Measurements from ENCODE around the gene SLC25A6. TPM values are rescaled to one million over a fixed set of nuclear protein-coding genes. Genes with fewer than 3 reads are reported as not detected.
"Not testable (repeated sequence)": the region's sequence is repeated elsewhere in the genome, so short reads cannot be mapped to it uniquely, and the experiment has no call there.

SLC25A6 gene
- total and polyA plus RNA-seq, 7 experiments from 2014 or later, result 238 to 597 (median 336) TPM

- H3K9me3 Mint-ChIP-seq; H3K4me3 ChIP-seq (ENCODE audit: low read length); POLR2A ChIA-PET; H3K27me3 ChIP-seq (ENCODE audit: control insufficient read depth in 2 of 2, insufficient read depth in 2 of 2, low read length in 2 of 2); H3K4me3 Mint-ChIP-seq; H3K27ac ChIP-seq (ENCODE audit: low read depth, low read length); DNase-seq; H3K4me1 ChIP-seq (ENCODE audit: control insufficient read depth in 2 of 2, insufficient read depth in 2 of 2, low read length in 2 of 2); H3K4me1 Mint-ChIP-seq; ATAC-seq; H3K27me3 Mint-ChIP-seq; H3K36me3 Mint-ChIP-seq; intact Hi-C loops (cut with micrococcal nuclease); H3K27ac Mint-ChIP-seq; H3K9me3 ChIP-seq (ENCODE audit: control insufficient read depth in 2 of 3, low read length in 3 of 3); CTCF ChIA-PET: not testable (repeated sequence)
- H3K36me3 ChIP-seq (ENCODE audit: control insufficient read depth in 2 of 3, insufficient read depth in 3 of 3, low read length in 3 of 3), result peaks cover 13 to 70% (median 34%) of the 10 kb centered on the region in 3 experiments
Measured at GRCh38 chrX:1403867-1404266, 12.0 kb upstream of the SLC25A6 start.

GRCh38 chrX:1403228-1403627, 11.3 kb upstream of the SLC25A6 start:
- no peak for DNase-seq
- no peaks in the 10 kb centered on the region for H3K9me3 ChIP-seq (ENCODE audit: control insufficient read depth in 2 of 3, low read length in 3 of 3)

GRCh38 chrX:1401611-1402430, 9.9 kb upstream of the SLC25A6 start:
- no peaks in the 10 kb centered on the region for H3K4me1 Mint-ChIP-seq

More at GRCh38 chrX:1403228-1403627, 11.3 kb upstream of the SLC25A6 start:
- Mint-ChIP-seq H3K27me3 (no peaks in the 10 kb centered on the region), H3K27ac (no peak overlapping the region), H3K9me3 (no peaks in the 10 kb centered on the region), H3K36me3 (no peaks in the 10 kb centered on the region), H3K4me3 (no peak overlapping the region), H3K4me1 (no peaks in the 10 kb centered on the region)
- ChIA-PET CTCF (no interaction called here), POLR2A (no interaction called here)
- Histone ChIP-seq H3K36me3 (ENCODE audit: control insufficient read depth in 2 of 3, insufficient read depth in 3 of 3, low read length in 3 of 3) (peaks cover 13 to 70% (median 34%) of the 10 kb centered on the region in 3 experiments), H3K4me1 (ENCODE audit: control insufficient read depth in 2 of 2, insufficient read depth in 2 of 2, low read length in 2 of 2) (no peaks in the 10 kb centered on the region), H3K27ac (ENCODE audit: low read depth, low read length) (no peak overlapping the region), H3K4me3 (ENCODE audit: low read length) (no peak overlapping the region), H3K27me3 (ENCODE audit: control insufficient read depth in 2 of 2, insufficient read depth in 2 of 2, low read length in 2 of 2) (no peaks in the 10 kb centered on the region)
- intact Hi-C loops (cut with micrococcal nuclease), result no loop called here
- no peak for ATAC-seq

GRCh38 chrX:1400742-1401471, 9.0 kb upstream of the SLC25A6 start:
- Mint-ChIP-seq H3K4me1 (peaks cover 2 to 9% (median 4%) of the 10 kb centered on the region in 7 donors), H3K36me3 (peaks cover 0 to 5% (median 5%) of the 10 kb centered on the region in 5 donors), H3K27ac (no peak overlapping the region), H3K27me3 (no peaks in the 10 kb centered on the region), H3K9me3 (no peaks in the 10 kb centered on the region), H3K4me3 (no peak overlapping the region)
- Histone ChIP-seq H3K4me1 (ENCODE audit: control insufficient read depth in 2 of 2, insufficient read depth in 2 of 2, low read length in 2 of 2) (no peaks in the 10 kb centered on the region), H3K9me3 (ENCODE audit: control insufficient read depth in 2 of 3, low read length in 3 of 3) (no peaks in the 10 kb centered on the region), H3K4me3 (ENCODE audit: low read length) (no peak overlapping the region), H3K27me3 (ENCODE audit: control insufficient read depth in 2 of 2, insufficient read depth in 2 of 2, low read length in 2 of 2) (no peaks in the 10 kb centered on the region), H3K36me3 (ENCODE audit: control insufficient read depth in 2 of 3, insufficient read depth in 3 of 3, low read length in 3 of 3) (peaks cover 4 to 63% (median 24%) of the 10 kb centered on the region in 3 experiments), H3K27ac (ENCODE audit: low read depth, low read length) (no peak overlapping the region)
- intact Hi-C loops (cut with micrococcal nuclease), result no loop called here
- DNase-seq (no peak), ATAC-seq (no peak)
- ChIA-PET POLR2A (no interaction called here), CTCF (no interaction called here)

More at GRCh38 chrX:1401611-1402430, 9.9 kb upstream of the SLC25A6 start:
- Mint-ChIP-seq H3K27me3 (no peaks in the 10 kb centered on the region), H3K4me3 (no peak overlapping the region), H3K27ac (peak overlapping the region in 1 of 9 donors; percentile 20), H3K36me3 (no peaks in the 10 kb centered on the region), H3K9me3 (no peaks in the 10 kb centered on the region)
- Histone ChIP-seq H3K9me3 (ENCODE audit: control insufficient read depth in 2 of 3, low read length in 3 of 3) (no peaks in the 10 kb centered on the region), H3K27me3 (ENCODE audit: control insufficient read depth in 2 of 2, insufficient read depth in 2 of 2, low read length in 2 of 2) (no peaks in the 10 kb centered on the region), H3K4me1 (ENCODE audit: control insufficient read depth in 2 of 2, insufficient read depth in 2 of 2, low read length in 2 of 2) (no peaks in the 10 kb centered on the region), H3K27ac (ENCODE audit: low read depth, low read length) (no peak overlapping the region), H3K36me3 (ENCODE audit: control insufficient read depth in 2 of 3, insufficient read depth in 3 of 3, low read length in 3 of 3) (peaks cover 9 to 67% (median 30%) of the 10 kb centered on the region in 3 experiments), H3K4me3 (ENCODE audit: low read length) (no peak overlapping the region)
- ChIA-PET POLR2A (no interaction called here), CTCF (no interaction called here)
- intact Hi-C loops (cut with micrococcal nuclease), result no loop called here
- no peak for DNase-seq
- no peak for ATAC-seq

DNA sequence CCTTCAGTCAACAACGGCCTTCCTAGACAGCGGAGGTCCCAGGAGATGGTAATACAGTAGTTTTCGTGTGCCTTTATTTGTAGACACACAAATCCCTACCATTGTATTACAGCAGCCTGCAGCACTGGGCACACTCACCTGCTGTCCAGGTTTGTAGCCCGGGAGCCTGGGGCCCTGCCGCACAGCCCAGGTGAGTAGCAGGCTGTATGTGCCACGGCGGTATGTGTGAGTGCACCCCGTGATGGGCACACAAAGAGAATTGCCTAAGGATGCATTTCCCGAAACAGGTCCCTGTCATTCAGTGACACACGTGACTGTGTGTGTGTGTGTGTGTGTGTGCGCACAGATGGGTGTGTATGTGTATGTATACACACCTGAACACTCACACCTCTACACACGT, 8.1 kb upstream of the SLC25A6 start:
- Histone ChIP-seq H3K4me3 (ENCODE audit: low read length) (no peak overlapping the region), H3K27me3 (ENCODE audit: control insufficient read depth in 2 of 2, insufficient read depth in 2 of 2, low read length in 2 of 2) (no peaks in the 10 kb centered on the region), H3K9me3 (ENCODE audit: control insufficient read depth in 2 of 3, low read length in 3 of 3) (no peaks in the 10 kb centered on the region), H3K4me1 (ENCODE audit: control insufficient read depth in 2 of 2, insufficient read depth in 2 of 2, low read length in 2 of 2) (no peaks in the 10 kb centered on the region), H3K36me3 (ENCODE audit: control insufficient read depth in 2 of 3, insufficient read depth in 3 of 3, low read length in 3 of 3) (peaks cover 4 to 57% (median 15%) of the 10 kb centered on the region in 3 experiments), H3K27ac (ENCODE audit: low read depth, low read length) (no peak overlapping the region)
- H3K36me3 Mint-ChIP-seq, result peaks cover 0 to 13% (median 9%) of the 10 kb centered on the region in 5 donors
- intact Hi-C loops (cut with micrococcal nuclease), result no loop called here
- no peaks in the 10 kb centered on the region for H3K27me3 Mint-ChIP-seq
- ATAC-seq (no peak), DNase-seq (no peak)
- peaks cover 10 to 18% (median 12%) of the 10 kb centered on the region in 7 donors for H3K4me1 Mint-ChIP-seq
- CTCF ChIA-PET, result no interaction called here
- H3K4me3 Mint-ChIP-seq, result no peak overlapping the region
- H3K27ac Mint-ChIP-seq, result no peak overlapping the region
- no peaks in the 10 kb centered on the region for H3K9me3 Mint-ChIP-seq
- POLR2A ChIA-PET, result no interaction called here

DNA sequence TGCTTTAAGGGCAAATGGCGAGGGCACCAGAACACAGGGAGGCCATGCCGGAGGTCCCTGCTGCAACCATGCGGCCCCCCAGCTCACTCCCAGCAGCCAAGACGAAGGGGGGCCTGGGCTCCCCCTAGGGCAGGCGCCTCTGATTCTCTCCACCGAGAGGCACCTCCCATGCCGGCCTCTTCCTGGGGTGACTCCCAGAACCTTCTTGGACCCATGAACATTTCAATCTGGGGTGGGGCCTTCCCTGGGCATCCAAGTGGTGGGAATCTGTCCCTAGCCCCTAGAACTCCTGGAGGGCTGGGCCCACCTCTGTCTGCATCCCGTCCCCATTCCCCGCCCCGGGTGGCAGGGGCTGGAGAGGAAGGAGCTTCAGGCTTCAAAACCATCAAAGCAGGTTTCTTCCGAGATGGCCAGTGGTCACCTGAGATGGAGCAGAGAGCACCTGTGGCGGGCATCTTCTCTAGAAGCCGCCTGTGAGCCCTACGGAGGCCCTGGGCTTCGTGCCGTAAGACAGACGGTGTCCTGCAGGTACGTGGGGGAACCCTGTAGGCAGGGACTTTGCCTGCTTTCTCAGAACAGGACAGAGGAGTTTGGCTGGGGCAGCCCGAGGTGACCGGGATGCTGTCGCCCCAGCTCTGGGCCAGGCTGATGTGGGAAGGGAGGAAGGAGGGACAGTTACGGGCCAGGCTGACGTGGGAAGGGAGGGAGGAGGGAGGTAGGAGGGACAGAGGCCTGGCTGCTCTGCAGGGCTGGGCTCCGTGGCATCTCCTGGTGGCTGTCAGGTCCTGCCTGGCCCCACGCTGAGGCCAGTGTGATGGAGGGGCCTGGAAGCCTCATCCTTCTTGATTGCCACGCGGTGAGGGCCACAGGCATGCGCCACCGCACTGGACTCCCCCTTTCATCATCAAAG, 6.8 kb upstream of the SLC25A6 start:
- POLR2A ChIA-PET, result no interaction called here
- Histone ChIP-seq H3K27ac (ENCODE audit: low read depth, low read length) (no peak overlapping the region), H3K4me1 (ENCODE audit: control insufficient read depth in 2 of 2, insufficient read depth in 2 of 2, low read length in 2 of 2) (no peaks in the 10 kb centered on the region), H3K9me3 (ENCODE audit: control insufficient read depth in 2 of 3, low read length in 3 of 3) (no peaks in the 10 kb centered on the region), H3K4me3 (ENCODE audit: low read length) (no peak overlapping the region), H3K36me3 (ENCODE audit: control insufficient read depth in 2 of 3, insufficient read depth in 3 of 3, low read length in 3 of 3) (peaks cover 4 to 43% (median 8%) of the 10 kb centered on the region in 3 experiments), H3K27me3 (ENCODE audit: control insufficient read depth in 2 of 2, insufficient read depth in 2 of 2, low read length in 2 of 2) (no peaks in the 10 kb centered on the region)
- intact Hi-C loops (cut with micrococcal nuclease), result no loop called here
- peak in 1 of 9 donors; percentile 19 for DNase-seq
- peaks cover 0 to 13% (median 9%) of the 10 kb centered on the region in 5 donors for H3K36me3 Mint-ChIP-seq
- H3K9me3 Mint-ChIP-seq, result no peaks in the 10 kb centered on the region
- no peak overlapping the region for H3K4me3 Mint-ChIP-seq
- no peaks in the 10 kb centered on the region for H3K27me3 Mint-ChIP-seq
- peaks cover 18 to 28% (median 20%) of the 10 kb centered on the region in 7 donors for H3K4me1 Mint-ChIP-seq
- CTCF ChIA-PET, result no interaction called here
- ATAC-seq, result no peak
- H3K27ac Mint-ChIP-seq, result no peak overlapping the region
